ENCODE measurements around the gene CFAP73.
"Not testable (repeated sequence)": the region's sequence is repeated elsewhere in the genome, so short reads cannot be mapped to it uniquely, and the experiment has no call there.

The CFAP73 gene

GRCh38 chr12:113149361-113150150 is at the start of gene CFAP73:
CFAP73 (plus strand) TSS chr12:113149724; CDS start chr12:113149858, 134 bp downstream.
- DNase-seq (ENCODE audit: low read depth in 3 of 3, low spot score in 1 of 3) = no peak

GRCh38 chr12:113099764-113100163 is 49.8 kb upstream of the CFAP73 start:
- DNase-seq (ENCODE audit: low read depth in 3 of 3, low spot score in 1 of 3) = no peak

GRCh38 chr12:113101751-113102150 is 47.8 kb upstream of the CFAP73 start:
- no peak for DNase-seq (ENCODE audit: low read depth in 3 of 3, low spot score in 1 of 3)

GRCh38 chr12:113102811-113103210 is 46.7 kb upstream of the CFAP73 start:
- DNase-seq (ENCODE audit: low read depth in 3 of 3, low spot score in 1 of 3) = no peak

GRCh38 chr12:113103756-113104450 is 45.6 kb upstream of the CFAP73 start:
- peak; percentile 30 to 40 (median 34) for DNase-seq (ENCODE audit: low read depth in 3 of 3, low spot score in 1 of 3)

- no peak for DNase-seq (ENCODE audit: low read depth in 3 of 3, low spot score in 1 of 3)
Observed at GRCh38 chr12:113104953-113105510, 44.5 kb upstream of the CFAP73 start.

GRCh38 chr12:113105606-113106271 is 43.8 kb upstream of the CFAP73 start:
- DNase-seq (ENCODE audit: low read depth in 3 of 3, low spot score in 1 of 3) = no peak

- no peak for DNase-seq (ENCODE audit: low read depth in 3 of 3, low spot score in 1 of 3)
Observed at GRCh38 chr12:113106361-113106760, 43.2 kb upstream of the CFAP73 start.

GRCh38 chr12:113108308-113108707 is 41.2 kb upstream of the CFAP73 start:
- no peak for DNase-seq (ENCODE audit: low read depth in 3 of 3, low spot score in 1 of 3)

- no peak for DNase-seq (ENCODE audit: low read depth in 3 of 3, low spot score in 1 of 3)
Observed at GRCh38 chr12:113109360-113109759, 40.2 kb upstream of the CFAP73 start.

- no peak for DNase-seq (ENCODE audit: low read depth in 3 of 3, low spot score in 1 of 3)
Observed at GRCh38 chr12:113109872-113110599, 39.5 kb upstream of the CFAP73 start.

- no peak for DNase-seq (ENCODE audit: low read depth in 3 of 3, low spot score in 1 of 3)
Observed at GRCh38 chr12:113111247-113111646, 38.3 kb upstream of the CFAP73 start.

GRCh38 chr12:113112043-113112899 is 37.3 kb upstream of the CFAP73 start:
- no peak for DNase-seq (ENCODE audit: low read depth in 3 of 3, low spot score in 1 of 3)

- DNase-seq (ENCODE audit: low read depth in 3 of 3, low spot score in 1 of 3) = no peak
Observed at GRCh38 chr12:113113397-113113796, 36.1 kb upstream of the CFAP73 start.

GRCh38 chr12:113114447-113115178 is 34.9 kb upstream of the CFAP73 start:
- DNase-seq (ENCODE audit: low read depth in 3 of 3, low spot score in 1 of 3) = no peak

GRCh38 chr12:113115455-113116126 is 33.9 kb upstream of the CFAP73 start:
- DNase-seq (ENCODE audit: low read depth in 3 of 3, low spot score in 1 of 3) = no peak

- DNase-seq (ENCODE audit: low read depth in 3 of 3, low spot score in 1 of 3) = no peak
Observed at GRCh38 chr12:113116875-113117274, 32.6 kb upstream of the CFAP73 start.

GRCh38 chr12:113117684-113118083 is 31.8 kb upstream of the CFAP73 start:
- DNase-seq (ENCODE audit: low read depth in 3 of 3, low spot score in 1 of 3) = not testable (repeated sequence)

- DNase-seq (ENCODE audit: low read depth in 3 of 3, low spot score in 1 of 3) = no peak
Observed at GRCh38 chr12:113118142-113118541, 31.4 kb upstream of the CFAP73 start.
